ENCODE data around the gene RBM14.

The RBM14 gene

DNA sequence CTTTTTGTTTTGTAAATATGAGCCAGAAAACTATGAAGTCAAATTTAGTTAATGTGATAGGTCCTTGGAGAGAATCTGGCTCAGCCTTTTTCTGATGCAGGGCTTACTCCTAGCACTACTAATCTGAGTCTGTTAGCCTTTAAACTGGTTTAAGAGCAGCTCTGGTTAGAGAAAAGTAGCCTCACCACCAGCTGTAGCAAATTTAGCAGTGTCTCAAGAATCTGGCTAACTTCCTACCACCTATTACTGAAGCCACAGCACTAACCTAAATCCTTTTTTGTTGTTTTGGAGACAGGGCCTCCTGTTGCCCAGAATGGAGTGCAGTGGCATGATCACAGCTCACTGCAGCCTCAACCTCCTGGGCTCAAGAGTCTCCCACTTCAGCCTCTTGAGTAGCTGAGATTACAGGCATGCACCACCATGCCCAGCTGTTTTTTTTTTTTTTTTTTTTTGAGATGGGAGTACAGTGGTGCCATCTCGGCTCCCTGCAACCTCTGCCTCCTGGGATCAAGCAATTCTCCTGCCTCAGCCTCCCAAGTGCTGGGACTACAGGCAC lies 47.4 kb downstream of the RBM14 start:
- no peak overlapping the region for H3K4me3 ChIP-seq (ENCODE audit: low read depth, low read length)
- no peak for TF ChIP-seq CTCF (IDR thresholded peaks at IDR 0.05; ENCODE audit: control insufficient read depth, extremely low read depth, insufficient read depth)
- no peak for DNase-seq (ENCODE audit: low read depth)

DNA sequence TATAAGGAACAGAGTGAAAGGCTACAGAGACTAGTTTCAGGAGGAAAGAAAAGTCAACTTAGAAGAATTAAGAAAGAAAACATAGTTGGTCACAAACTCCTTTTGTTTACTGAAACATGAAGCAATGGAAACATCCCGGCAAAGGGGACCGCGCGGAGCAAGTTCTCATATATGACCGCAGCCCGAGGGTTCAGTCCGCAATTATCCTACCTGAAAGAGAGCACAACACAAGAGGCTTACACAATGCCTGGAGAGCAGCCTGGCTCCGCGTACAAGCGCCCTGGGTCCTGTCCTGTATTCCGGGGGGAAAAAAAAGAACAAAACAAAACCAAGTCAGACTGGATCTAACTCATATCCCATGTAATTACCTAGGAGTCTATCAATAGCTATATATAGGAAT lies 48.9 kb downstream of the RBM14 start:
- no peak for DNase-seq (ENCODE audit: low read depth)
- TF ChIP-seq CTCF (IDR thresholded peaks at IDR 0.05; ENCODE audit: control insufficient read depth, extremely low read depth, insufficient read depth), result no peak
- H3K4me3 ChIP-seq (ENCODE audit: low read depth, low read length), result no peak overlapping the region

GRCh38 chr11:66670816-66671215 lies 54.4 kb downstream of the RBM14 start:
- DNase-seq (ENCODE audit: low read depth), result no peak
- no peak overlapping the region for H3K4me3 ChIP-seq (ENCODE audit: low read depth, low read length)
- TF ChIP-seq CTCF (IDR thresholded peaks at IDR 0.05; ENCODE audit: control insufficient read depth, extremely low read depth, insufficient read depth), result no peak

GRCh38 chr11:66674964-66675602 lies 58.7 kb downstream of the RBM14 start:
- no peak for DNase-seq (ENCODE audit: low read depth)
- no peak overlapping the region for H3K4me3 ChIP-seq (ENCODE audit: low read depth, low read length)
- TF ChIP-seq CTCF (IDR thresholded peaks at IDR 0.05; ENCODE audit: control insufficient read depth, extremely low read depth, insufficient read depth), result no peak

- DNase-seq (ENCODE audit: low read depth), result no peak
- H3K4me3 ChIP-seq (ENCODE audit: low read depth, low read length), result peak overlapping the region; percentile 74
Measured at GRCh38 chr11:66676282-66676919, 60.0 kb downstream of the RBM14 start.

More at GRCh38 chr11:66676282-66676919, 60.0 kb downstream of the RBM14 start:
- no peak for TF ChIP-seq CTCF (IDR thresholded peaks at IDR 0.05; ENCODE audit: control insufficient read depth, extremely low read depth, insufficient read depth)
